DOHH2 (cell line): ENCODE results near the gene SLC24A1.

ENCODE experiments used
- H3F3A ChIP-seq: fragments of 200-600 bp; sonication (generic), shearing (Covaris generic); 2 replicates; pipeline ENCODE4 v1.6.0; 2016; ENCODE audit warnings: antibody characterized with exemption, mild to moderate bottlenecking; ENCODE audit not compliant: control insufficient read depth, insufficient read depth
- H3K27ac ChIP-seq: fragments of 200-600 bp; sonication (generic); 2 replicates; pipeline ENCODE4 v1.5.1; 2014; ENCODE audit warnings: low read depth, mild to moderate bottlenecking, low read length, moderate library complexity
- H3K27me3 ChIP-seq: fragments of 200-600 bp; sonication (generic); 2 replicates; pipeline ENCODE4 v1.6.1; 2014; ENCODE audit warnings: mild to moderate bottlenecking, low read length, mixed read lengths; ENCODE audit not compliant: control insufficient read depth
- H3K36me3 ChIP-seq: fragments of 200-600 bp; sonication (generic); 2 replicates; pipeline ENCODE4 v1.6.1; 2014; ENCODE audit warnings: mild to moderate bottlenecking, low read length, moderate library complexity, mixed read lengths; ENCODE audit not compliant: control insufficient read depth
- H3K4me1 ChIP-seq: fragments of 200-600 bp; sonication (generic); 2 replicates; pipeline ENCODE4 v1.6.1; 2014; ENCODE audit warnings: mild to moderate bottlenecking, low read length, mixed read lengths; ENCODE audit not compliant: control insufficient read depth
- H3K4me2 ChIP-seq: fragments of 200-600 bp; sonication (generic); 2 replicates; pipeline ENCODE4 v1.6.0; 2014; ENCODE audit warnings: mild to moderate bottlenecking, low read length, moderate library complexity
- H3K4me3 ChIP-seq: fragments of 200-600 bp; sonication (generic); 2 replicates; pipeline ENCODE4 v1.5.1; 2014; ENCODE audit warnings: mild to moderate bottlenecking, low read length, mixed read lengths
- H3K79me2 ChIP-seq: fragments of 200-600 bp; sonication (generic); 2 replicates; pipeline ENCODE4 v1.6.1; 2014; ENCODE audit warnings: mild to moderate bottlenecking, low read length, mixed read lengths; ENCODE audit not compliant: control insufficient read depth
- H3K9me2 ChIP-seq: fragments of 200-600 bp; sonication (generic); replicated peaks from 2 replicates; pipeline ENCODE4 v1.6.1; 2014; ENCODE audit warnings: mild to moderate bottlenecking, low read length, mixed read lengths; ENCODE audit not compliant: control insufficient read depth
- H3K9me3 ChIP-seq: fragments of 200-600 bp; sonication (generic); 2 replicates; pipeline ENCODE4 v1.6.1; 2014; ENCODE audit warnings: antibody characterized with exemption, low read length, mixed read lengths; ENCODE audit not compliant: control insufficient read depth, insufficient read depth
- H4K20me1 ChIP-seq: fragments of 200-600 bp; sonication (generic); 2 replicates; pipeline ENCODE4 v1.6.0; 2014; ENCODE audit warnings: low read depth, mild to moderate bottlenecking, antibody characterized with exemption, low read length, moderate library complexity; ENCODE audit not compliant: control insufficient read depth, insufficient read depth
- CTCF ChIP-seq: fragments of 200-600 bp; sonication (generic); IDR thresholded peaks from one replicate; pipeline ENCODE4 v1.5.1; 2014; ENCODE audit warnings: antibody characterized with exemption, mild to moderate bottlenecking, low read depth, low read length; ENCODE audit not compliant: poor library complexity, severe bottlenecking
- EZH2phosphoT487 ChIP-seq: fragments of 200-600 bp; sonication (generic); IDR thresholded peaks from 2 replicates; pipeline ENCODE4 v1.6.1; 2017; ENCODE audit warnings: borderline replicate concordance, mild to moderate bottlenecking, antibody characterized with exemption, low read length, moderate library complexity, mixed read lengths

SLC24A1 gene

GRCh38 chr15:65645392-65645791 is 23.7 kb downstream of the SLC24A1 start:
- no peak overlapping the region for H3K27ac ChIP-seq
- H3K4me2 ChIP-seq, result no peak overlapping the region
- H4K20me1 ChIP-seq, result no peaks in the 10 kb centered on the region
- H3K4me1 ChIP-seq, result peaks cover 24% of the 10 kb centered on the region
- H3K79me2 ChIP-seq, result no peaks in the 10 kb centered on the region
- no peaks in the 10 kb centered on the region for H3K36me3 ChIP-seq
- no peaks in the 10 kb centered on the region for H3K9me3 ChIP-seq
- H3F3A ChIP-seq, result no peaks in the 10 kb centered on the region
- H3K4me3 ChIP-seq, result no peak overlapping the region
- H3K27me3 ChIP-seq, result no peaks in the 10 kb centered on the region
- no peaks in the 10 kb centered on the region for H3K9me2 ChIP-seq
- no peak for TF ChIP-seq CTCF
- TF ChIP-seq EZH2phosphoT487, result no peak

GRCh38 chr15:65646486-65646885 is 24.7 kb downstream of the SLC24A1 start:
- peaks cover 5% of the 10 kb centered on the region for H3K36me3 ChIP-seq
- no peaks in the 10 kb centered on the region for H4K20me1 ChIP-seq
- peaks cover 22% of the 10 kb centered on the region for H3K4me1 ChIP-seq
- H3F3A ChIP-seq, result no peaks in the 10 kb centered on the region
- H3K4me3 ChIP-seq, result no peak overlapping the region
- no peak overlapping the region for H3K4me2 ChIP-seq
- H3K9me3 ChIP-seq, result no peaks in the 10 kb centered on the region
- H3K79me2 ChIP-seq, result no peaks in the 10 kb centered on the region
- no peaks in the 10 kb centered on the region for H3K27me3 ChIP-seq
- no peak for TF ChIP-seq EZH2phosphoT487
- TF ChIP-seq CTCF, result no peak
- no peaks in the 10 kb centered on the region for H3K9me2 ChIP-seq
- H3K27ac ChIP-seq, result no peak overlapping the region

GRCh38 chr15:65650312-65651041 is 28.7 kb downstream of the SLC24A1 start:
- H3K27me3 ChIP-seq, result no peaks in the 10 kb centered on the region
- TF ChIP-seq CTCF, result no peak
- TF ChIP-seq EZH2phosphoT487, result no peak
- H3K79me2 ChIP-seq, result no peaks in the 10 kb centered on the region
- no peak overlapping the region for H3K4me2 ChIP-seq
- no peaks in the 10 kb centered on the region for H4K20me1 ChIP-seq
- no peak overlapping the region for H3K4me3 ChIP-seq
- H3K36me3 ChIP-seq, result peaks cover 43% of the 10 kb centered on the region
- H3K9me3 ChIP-seq, result no peaks in the 10 kb centered on the region
- H3F3A ChIP-seq, result no peaks in the 10 kb centered on the region
- H3K4me1 ChIP-seq, result no peaks in the 10 kb centered on the region
- H3K9me2 ChIP-seq, result no peaks in the 10 kb centered on the region
- H3K27ac ChIP-seq, result no peak overlapping the region
